ENCODE data around the gene ALDH3B1.
A peak's percentile ranks its signal among the peaks of the same experiment; 100 is the strongest.

The ALDH3B1 gene

DNA sequence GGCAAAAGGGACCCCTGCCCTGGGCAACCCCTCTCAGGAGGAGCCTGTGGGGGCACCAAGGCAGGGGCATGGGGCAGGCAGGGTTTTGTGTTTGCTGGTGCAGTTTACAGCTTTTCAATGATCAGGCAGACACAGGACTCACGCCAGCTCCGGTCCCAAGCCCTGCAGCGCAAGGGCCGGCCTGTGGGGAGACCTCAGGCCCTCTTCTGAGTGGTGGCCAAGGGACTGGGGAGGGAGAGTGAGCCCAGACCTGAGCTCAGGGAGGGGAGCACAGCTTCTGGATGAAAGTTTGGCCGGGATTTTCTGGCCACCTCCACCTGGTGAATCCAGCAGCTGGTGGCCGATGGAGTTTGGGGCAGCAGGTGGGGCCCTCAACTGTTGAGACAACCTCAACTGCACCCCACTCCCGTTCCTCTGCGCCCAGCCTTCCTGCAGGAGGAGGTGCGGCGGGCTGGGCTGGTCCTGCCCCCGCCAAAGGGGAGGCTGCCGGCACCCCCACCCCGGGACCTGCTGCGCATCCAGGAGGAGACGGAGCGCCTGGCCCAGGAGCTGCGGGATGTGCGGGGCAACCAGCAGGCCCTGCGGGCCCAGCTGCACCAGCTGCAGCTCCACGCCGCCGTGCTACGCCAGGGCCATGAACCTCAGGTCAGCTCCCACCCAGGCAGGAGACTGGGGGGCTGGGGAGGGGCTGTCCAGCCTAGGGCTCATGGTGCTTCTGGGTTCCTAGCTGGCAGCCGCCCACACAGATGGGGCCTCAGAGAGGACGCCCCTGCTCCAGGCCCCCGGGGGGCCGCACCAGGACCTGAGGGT, 32.3 kb downstream of the ALDH3B1 start:
- Histone ChIP-seq H3K27me3 (no peaks in the 10 kb centered on the region), H3K36me3 (no peaks in the 10 kb centered on the region), H3K4me3 (ENCODE audit: low read depth, low read length) (no peak overlapping the region), H3K9me3 (no peaks in the 10 kb centered on the region), H3K4me1 (peaks cover 44% of the 10 kb centered on the region)
- DNase-seq, result peak; percentile 22
- TF ChIP-seq, protein P1, sequence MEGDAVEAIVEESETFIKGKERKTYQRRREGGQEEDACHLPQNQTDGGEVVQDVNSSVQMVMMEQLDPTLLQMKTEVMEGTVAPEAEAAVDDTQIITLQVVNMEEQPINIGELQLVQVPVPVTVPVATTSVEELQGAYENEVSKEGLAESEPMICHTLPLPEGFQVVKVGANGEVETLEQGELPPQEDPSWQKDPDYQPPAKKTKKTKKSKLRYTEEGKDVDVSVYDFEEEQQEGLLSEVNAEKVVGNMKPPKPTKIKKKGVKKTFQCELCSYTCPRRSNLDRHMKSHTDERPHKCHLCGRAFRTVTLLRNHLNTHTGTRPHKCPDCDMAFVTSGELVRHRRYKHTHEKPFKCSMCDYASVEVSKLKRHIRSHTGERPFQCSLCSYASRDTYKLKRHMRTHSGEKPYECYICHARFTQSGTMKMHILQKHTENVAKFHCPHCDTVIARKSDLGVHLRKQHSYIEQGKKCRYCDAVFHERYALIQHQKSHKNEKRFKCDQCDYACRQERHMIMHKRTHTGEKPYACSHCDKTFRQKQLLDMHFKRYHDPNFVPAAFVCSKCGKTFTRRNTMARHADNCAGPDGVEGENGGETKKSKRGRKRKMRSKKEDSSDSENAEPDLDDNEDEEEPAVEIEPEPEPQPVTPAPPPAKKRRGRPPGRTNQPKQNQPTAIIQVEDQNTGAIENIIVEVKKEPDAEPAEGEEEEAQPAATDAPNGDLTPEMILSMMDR (IDR thresholded peaks at IDR 0.05; ENCODE audit: low read depth, low read length), result no peak

DNA sequence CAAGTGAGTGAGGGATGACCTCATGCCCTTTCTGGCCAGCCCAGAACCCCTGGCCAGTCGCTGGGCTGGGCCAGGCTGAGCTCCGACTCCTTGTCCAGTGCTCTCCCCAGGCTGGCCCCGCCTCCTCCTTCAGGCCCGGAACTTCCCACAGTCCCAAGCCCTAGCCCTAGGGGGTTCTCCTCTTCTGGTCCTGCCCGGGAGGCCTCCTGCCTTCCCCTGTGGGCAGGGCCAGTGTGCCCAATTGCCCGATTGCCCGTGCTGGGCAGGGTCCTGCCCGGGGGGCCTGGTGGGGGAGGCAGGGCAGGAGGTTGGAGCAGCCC, 32.9 kb downstream of the ALDH3B1 start:
- TF ChIP-seq, protein P1 (IDR thresholded peaks at IDR 0.05; ENCODE audit: low read depth, low read length), result no peak
- H3K36me3 ChIP-seq, result no peaks in the 10 kb centered on the region
- H3K4me1 ChIP-seq, result peaks cover 41% of the 10 kb centered on the region
- H3K9me3 ChIP-seq, result no peaks in the 10 kb centered on the region
- peak overlapping the region; percentile 46 for H3K4me3 ChIP-seq (ENCODE audit: low read depth, low read length)
- H3K27me3 ChIP-seq, result no peaks in the 10 kb centered on the region
- no peak for DNase-seq

DNA sequence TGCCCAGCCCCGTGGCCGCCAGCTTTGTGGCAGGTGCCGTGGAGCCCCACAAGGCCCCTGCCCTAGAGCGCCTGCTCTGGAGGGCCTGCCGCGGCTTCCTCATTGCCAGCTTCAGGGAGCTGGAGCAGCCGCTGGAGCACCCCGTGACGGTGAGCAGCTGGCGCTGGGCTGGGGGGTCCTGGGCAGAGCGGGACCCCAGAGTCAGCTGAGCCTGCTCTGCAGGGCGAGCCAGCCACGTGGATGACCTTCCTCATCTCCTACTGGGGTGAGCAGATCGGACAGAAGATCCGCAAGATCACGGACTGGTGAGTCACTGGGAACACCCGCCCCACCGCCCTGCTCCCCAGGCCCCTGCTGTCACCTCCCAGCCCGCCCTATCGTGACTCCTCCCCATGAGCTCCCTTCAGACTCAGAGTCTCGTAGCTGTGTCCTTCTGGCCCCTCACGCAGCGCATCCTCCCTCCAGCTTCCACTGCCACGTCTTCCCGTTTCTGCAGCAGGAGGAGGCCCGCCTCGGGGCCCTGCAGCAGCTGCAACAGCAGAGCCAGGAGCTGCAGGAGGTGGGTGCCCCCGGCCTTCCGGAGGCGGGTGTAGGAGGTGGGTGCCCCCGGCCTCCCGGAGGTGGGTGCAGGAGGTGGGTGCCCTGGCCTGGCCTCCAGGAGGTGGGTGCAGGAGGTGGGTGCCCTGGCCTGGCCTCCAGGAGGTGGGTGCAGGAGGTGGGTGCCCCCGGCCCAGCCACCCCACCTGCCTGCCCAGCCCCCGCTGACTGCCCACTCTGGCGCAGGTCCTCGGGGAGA, 33.4 kb downstream of the ALDH3B1 start:
- H3K4me1 ChIP-seq, result peaks cover 36% of the 10 kb centered on the region
- no peaks in the 10 kb centered on the region for H3K36me3 ChIP-seq
- DNase-seq, result peak; percentile 86
- no peaks in the 10 kb centered on the region for H3K27me3 ChIP-seq
- peak overlapping the region; percentile 46 for H3K4me3 ChIP-seq (ENCODE audit: low read depth, low read length)
- no peaks in the 10 kb centered on the region for H3K9me3 ChIP-seq
- TF ChIP-seq, protein P1 (IDR thresholded peaks at IDR 0.05; ENCODE audit: low read depth, low read length), result no peak

DNA sequence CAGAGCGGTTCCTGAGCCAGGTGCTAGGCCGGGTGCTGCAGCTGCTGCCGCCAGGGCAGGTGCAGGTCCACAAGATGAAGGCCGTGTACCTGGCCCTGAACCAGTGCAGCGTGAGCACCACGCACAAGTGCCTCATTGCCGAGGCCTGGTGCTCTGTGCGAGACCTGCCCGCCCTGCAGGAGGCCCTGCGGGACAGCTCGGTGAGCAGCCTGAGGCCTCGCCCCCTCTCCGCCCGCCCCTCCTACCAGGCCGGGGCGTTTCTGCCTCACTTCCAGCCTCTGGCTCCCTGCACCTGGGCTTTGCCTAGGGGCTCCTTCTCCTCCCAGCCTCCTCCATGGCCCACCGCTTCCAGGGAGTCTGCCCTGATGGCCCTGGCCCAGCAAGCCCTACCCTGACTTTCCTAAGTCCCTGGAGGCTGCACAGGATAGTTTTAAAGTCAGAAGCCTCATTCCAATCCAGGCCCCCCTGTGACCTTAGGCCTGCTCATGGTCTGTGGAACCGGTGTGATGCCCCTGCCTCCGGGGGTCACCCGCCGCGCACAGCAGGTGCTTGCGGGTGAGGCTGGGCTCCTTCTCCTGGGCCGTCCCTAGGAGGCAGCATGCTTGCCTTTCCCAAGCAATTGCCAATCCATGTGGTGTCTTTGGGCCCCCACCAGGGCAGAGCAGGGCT, 34.2 kb downstream of the ALDH3B1 start:
- Histone ChIP-seq H3K36me3 (no peaks in the 10 kb centered on the region), H3K4me3 (ENCODE audit: low read depth, low read length) (peak overlapping the region; percentile 46; the same call in 1 of the 2 replicates), H3K4me1 (peaks cover 33% of the 10 kb centered on the region), H3K9me3 (no peaks in the 10 kb centered on the region), H3K27me3 (no peaks in the 10 kb centered on the region)
- DNase-seq, result peak; percentile 46
- TF ChIP-seq, protein P1 (IDR thresholded peaks at IDR 0.05; ENCODE audit: low read depth, low read length), result peak; percentile 25; the same call in 1 of the 2 replicates

DNA sequence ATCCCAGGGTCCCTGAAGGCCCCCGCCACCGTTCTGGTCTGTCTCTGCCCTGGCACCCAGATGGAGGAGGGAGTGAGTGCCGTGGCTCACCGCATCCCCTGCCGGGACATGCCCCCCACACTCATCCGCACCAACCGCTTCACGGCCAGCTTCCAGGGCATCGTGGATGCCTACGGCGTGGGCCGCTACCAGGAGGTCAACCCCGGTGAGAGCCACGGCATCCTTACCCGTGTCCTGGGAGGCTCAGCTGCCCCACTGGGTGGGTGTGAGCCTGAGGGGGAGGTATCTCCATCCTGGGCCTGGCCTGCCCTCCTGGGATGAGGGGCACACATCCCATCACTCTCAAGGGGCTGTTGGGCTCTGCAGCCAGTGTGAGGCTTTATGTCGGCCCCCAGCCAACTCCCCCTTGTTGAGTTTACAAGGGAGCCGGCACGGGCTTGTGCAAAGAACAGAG, 34.8 kb downstream of the ALDH3B1 start:
- Histone ChIP-seq H3K4me3 (ENCODE audit: low read depth, low read length) (no peak overlapping the region), H3K9me3 (no peaks in the 10 kb centered on the region), H3K4me1 (peaks cover 30% of the 10 kb centered on the region), H3K27me3 (no peaks in the 10 kb centered on the region), H3K36me3 (no peaks in the 10 kb centered on the region)
- TF ChIP-seq, protein P1 (IDR thresholded peaks at IDR 0.05; ENCODE audit: low read depth, low read length), result no peak
- peak; percentile 11 for DNase-seq
